ENCODE measurements around the gene SLC35D3. TPM values are rescaled to one million over a fixed set of nuclear protein-coding genes. Genes with fewer than 3 reads are reported as not detected.
"Not testable (repeated sequence)": the region's sequence is repeated elsewhere in the genome, so short reads cannot be mapped to it uniquely, and the experiment has no call there.

The SLC35D3 gene
- total RNA-seq, 1 donor from 2014 or later = 0.82 TPM

DNA sequence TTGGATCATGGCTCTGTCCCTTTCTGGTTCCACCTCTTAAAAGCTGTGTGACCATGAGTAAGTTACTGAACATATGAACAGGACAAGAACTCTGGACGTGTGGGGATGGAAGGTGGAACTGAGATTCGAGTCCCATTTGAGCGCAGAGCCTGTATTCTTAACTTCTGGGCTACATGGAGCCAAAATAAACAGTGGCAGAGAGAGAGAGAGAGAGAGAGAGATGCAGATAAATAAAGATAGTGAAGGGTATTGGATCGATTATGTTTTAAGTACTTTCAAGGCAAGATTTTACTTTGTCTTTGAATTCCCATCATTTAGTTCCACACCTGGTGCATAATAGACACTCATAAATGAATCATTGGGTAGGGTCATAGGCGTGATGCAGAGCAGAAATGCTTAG is 39.7 kb downstream of the SLC35D3 start:
- DNase-seq (ENCODE audit: low spot score in 2 of 2) (no peak), FAIRE-seq (no peak)

GRCh38 chr6:136962661-136963060 is 40.6 kb downstream of the SLC35D3 start:
- FAIRE-seq (no peak), DNase-seq (ENCODE audit: low spot score in 2 of 2) (no peak)

DNA sequence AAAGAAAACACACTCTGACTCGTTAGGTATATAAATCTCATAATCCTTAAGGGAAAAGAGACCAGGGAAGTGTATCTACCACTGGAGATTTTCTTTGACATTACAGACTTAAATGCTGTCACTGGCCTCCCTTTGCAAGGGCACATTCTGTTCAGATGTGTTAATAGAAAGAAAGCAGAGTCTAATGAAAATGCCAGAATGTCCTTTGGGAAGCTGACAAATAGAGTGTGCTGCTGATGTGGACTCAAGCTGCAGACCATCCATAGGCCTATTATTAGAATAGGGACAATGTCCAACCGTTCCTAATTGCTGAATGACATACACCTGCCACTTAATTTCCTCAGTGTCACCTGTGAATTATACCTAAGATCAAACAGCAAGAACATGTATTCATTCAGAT is 41.2 kb downstream of the SLC35D3 start:
- FAIRE-seq (no peak), DNase-seq (ENCODE audit: low spot score in 2 of 2) (no peak)

DNA sequence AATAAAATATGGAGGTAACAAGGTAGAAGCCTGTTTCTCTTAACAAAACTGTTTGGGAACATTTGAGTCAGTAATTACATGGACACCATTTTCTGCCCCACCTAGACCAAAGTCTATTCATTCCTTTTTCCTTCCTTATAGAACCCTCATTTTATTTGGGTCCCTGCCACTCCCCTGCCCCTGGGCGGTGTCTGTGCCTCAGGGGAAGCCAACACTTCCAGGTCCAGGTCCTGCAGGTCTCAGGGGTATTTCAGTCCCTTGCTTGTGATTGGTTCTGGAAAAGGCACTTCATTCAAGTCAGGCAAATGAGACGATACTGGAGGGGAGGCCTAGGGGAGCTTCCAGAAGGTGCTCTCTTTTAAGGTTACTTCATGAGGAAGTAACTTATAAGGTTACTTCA is 42.3 kb downstream of the SLC35D3 start:
- FAIRE-seq (no peak), DNase-seq (ENCODE audit: low spot score in 2 of 2) (no peak)

DNA sequence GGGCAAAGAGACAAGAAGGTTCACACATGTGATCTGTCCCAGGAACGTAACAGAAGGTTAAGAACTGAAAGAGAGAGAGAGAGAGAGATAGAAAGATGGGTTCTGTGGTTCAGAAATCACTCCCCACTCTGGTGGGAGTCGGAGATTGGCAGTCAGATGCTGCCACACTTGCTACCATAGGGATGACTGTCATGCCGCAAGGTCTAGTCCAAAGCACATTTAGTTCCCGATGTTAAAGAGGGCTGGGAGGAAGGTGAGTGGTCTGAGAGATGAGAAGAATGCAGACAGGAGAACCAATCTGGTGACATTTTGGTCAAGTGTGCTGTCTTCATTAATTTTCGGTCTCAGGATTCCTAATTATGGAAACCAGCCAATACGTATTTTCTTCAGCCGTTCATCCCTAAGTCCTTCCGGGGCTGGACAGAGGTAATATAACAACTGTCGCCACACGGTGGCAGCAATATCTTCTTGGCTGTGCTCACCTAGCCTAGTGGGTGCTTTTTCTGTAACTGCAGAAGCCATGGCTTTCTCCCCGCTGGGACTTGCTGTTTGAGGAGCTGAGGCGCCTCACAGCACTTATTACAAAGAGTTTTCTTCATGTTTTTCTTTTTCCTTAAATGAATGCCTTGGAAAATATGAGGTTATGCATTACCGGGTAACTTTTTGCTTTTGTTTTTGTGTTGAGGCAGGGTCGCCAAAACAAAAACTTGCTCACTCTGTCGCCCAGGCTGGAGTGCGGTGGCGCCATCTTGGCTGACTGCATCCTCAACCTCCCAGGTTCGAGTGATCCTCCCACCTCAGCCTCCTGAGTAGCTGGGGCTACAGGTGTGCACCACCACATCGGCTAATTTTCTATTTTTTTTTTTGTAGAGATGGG is 46.0 kb downstream of the SLC35D3 start:
- peak in 1 of 2 donors; percentile 47 for DNase-seq (ENCODE audit: low spot score in 2 of 2)
- FAIRE-seq = no peak

GRCh38 chr6:136968837-136969236 is 46.7 kb downstream of the SLC35D3 start:
- FAIRE-seq (no peak), DNase-seq (ENCODE audit: low spot score in 2 of 2) (no peak)

- DNase-seq (ENCODE audit: low spot score in 2 of 2) = no peak
- FAIRE-seq = no peak
These were observed 47.3 kb downstream of the SLC35D3 start for GRCh38 chr6:136969433-136969832.

GRCh38 chr6:136969930-136970329 is 47.8 kb downstream of the SLC35D3 start:
- DNase-seq (ENCODE audit: low spot score in 2 of 2) (no peak), FAIRE-seq (no peak)

- FAIRE-seq (no peak), DNase-seq (ENCODE audit: low spot score in 2 of 2) (no peak)
These were observed 49.5 kb downstream of the SLC35D3 start for GRCh38 chr6:136971609-136972008.

DNA sequence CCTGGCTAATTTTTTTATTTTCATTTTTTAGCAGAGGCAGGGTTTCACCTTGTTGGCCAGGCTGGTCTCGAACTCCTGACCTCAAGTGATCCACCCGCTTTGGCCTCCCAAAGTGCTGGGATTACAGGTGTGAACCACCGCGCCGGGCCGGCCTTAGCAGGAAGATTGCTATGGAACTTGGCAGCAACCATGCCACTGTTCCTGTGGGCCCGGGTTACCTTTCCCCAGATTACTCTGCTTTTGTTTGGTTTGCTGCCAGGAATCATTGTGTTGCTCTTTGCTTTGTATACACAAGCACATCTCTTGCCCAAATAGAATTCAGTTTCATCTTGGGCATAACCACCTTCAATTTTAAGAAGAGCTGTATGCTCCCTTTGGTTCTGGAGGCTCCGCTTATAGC is 51.7 kb downstream of the SLC35D3 start:
- DNase-seq (ENCODE audit: low spot score in 2 of 2); FAIRE-seq: not testable (repeated sequence)

Small RNA genes within 50 kb of the gene (small RNA-seq; reads per million reads assigned to genes)
- gene RF00019 (not detected), gene RPL35AP3 (not detected)

Other genes starting within 250 kb of the SLC35D3 start
- 18.3 TPM for gene MAP3K5, start 129.8 kb upstream of the SLC35D3 start, total RNA-seq
- 6.1 TPM for gene PEX7, start 99.7 kb upstream of the SLC35D3 start, total RNA-seq
- 0.41 TPM for gene IL20RA, start 122.7 kb downstream of the SLC35D3 start, total RNA-seq